ENCODE data around the gene GRID2.

GRCh38 chr4:92872604-92873003 is 568.8 kb downstream of the GRID2 start:
- no peak for TF ChIP-seq POLR2A (IDR thresholded peaks at IDR 0.05)
- no peak for TF ChIP-seq CTCF (IDR thresholded peaks at IDR 0.05)
